ENCODE results near the gene CEP170.

DNA sequence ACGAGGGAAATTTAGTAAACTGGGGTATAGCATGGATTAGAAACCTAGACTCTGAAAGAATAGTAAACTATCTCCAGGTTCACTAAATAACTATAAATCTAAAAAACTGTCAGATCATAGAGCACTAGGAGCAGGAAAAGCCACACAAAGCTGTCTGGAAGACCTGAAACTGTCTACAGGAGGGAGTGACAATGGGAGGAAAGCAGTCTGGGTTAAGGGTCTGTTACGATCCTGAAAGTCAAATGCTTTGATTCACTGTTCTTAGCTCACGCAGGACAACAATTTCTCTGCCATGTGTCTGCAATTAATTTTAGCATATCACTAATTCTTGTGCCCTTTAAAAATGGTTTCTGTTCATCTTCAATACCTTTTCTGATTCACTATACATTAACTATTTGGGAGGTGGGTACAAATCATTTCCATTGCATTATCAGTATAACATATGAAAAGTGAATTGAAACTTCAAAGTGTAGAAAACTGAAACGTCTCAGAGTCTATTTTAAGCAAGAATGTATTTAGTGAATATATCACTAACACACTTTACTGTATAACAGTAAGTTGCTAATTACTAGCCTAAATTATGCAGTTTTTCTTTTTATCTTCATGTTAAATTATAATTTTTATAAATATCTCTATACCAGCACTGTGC is 18.4 kb downstream of the CEP170 start:
- TF ChIP-seq POLR2A (IDR thresholded peaks at IDR 0.05): no peak
- TF ChIP-seq CTCF (IDR thresholded peaks at IDR 0.05): no peak

Data from uterus (tissue), 2 donors.